Fibroblast of skin of scalp (primary cell): ENCODE results near the gene ZCCHC24.

Experiments used
- DNase-seq: peaks from one replicate; pipeline ENCODE4 v3.0.0-alpha.2; 2013

ZCCHC24 gene

GRCh38 chr10:79357180-79357579, 88.2 kb downstream of the ZCCHC24 start:
- DNase-seq = no peak

- DNase-seq = no peak
These were observed 89.3 kb downstream of the ZCCHC24 start for GRCh38 chr10:79356104-79356503.

DNA sequence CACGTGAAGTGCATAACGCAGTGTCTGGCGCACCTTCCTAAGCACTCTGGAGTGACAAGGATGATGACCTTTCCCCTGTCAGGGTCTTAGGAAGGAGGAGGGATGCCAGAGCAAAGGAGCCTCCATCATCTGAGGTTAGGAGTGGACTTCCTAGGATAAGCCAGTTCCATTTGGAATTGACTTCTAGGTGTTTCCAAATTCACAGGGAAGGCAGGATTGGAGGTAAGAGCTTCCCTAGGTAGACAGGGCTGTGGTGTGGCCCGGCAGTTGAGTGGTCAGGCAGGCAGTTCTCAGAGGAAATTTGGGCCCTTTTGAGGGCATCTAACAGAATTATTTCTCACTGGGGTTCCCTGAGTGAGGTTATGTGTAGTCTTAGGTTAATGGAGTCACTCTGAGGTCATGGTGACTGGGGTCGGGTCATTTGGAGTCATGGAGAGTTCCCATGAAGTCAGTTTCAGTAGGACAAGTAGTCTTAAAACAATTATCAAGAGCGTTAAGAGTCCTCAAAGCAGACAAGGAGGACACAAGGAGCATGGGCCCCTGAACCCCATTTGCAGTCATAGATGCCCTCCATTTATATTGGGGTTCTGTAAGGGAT, 89.9 kb downstream of the ZCCHC24 start:
- DNase-seq = no peak

DNA sequence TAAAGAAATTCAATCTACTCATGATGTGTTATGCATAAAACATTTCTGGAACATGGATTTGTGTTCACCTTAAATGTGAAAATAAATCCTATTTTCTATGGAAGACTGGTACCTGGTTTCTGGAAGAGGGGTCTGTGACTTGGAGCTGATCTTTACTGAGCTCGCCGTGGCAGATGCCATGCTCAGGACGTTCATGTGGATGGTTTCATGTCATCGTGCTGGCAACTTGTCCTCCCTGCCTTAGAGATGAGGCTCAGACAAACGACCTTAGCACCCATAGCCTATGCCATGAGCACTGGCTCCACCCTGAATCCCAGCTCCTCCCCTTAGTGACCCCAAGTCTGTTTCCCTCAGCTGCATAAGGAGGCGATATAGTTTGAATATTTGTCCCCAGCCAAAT, 90.8 kb downstream of the ZCCHC24 start:
- DNase-seq = no peak

GRCh38 chr10:79354141-79354540, 91.3 kb downstream of the ZCCHC24 start:
- no peak for DNase-seq

DNA sequence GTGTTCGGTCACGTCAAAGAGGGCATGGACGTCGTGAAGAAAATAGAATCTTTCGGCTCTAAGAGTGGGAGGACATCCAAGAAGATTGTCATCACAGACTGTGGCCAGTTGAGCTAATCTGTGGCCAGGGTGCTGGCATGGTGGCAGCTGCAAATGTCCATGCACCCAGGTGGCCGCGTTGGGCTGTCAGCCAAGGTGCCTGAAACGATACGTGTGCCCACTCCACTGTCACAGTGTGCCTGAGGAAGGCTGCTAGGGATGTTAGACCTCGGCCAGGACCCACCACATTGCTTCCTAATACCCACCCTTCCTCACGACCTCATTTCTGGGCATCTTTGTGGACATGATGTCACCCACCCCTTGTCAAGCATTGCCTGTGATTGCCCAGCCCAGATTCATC, 91.7 kb downstream of the ZCCHC24 start:
- no peak for DNase-seq

- no peak for DNase-seq
These were observed 92.4 kb downstream of the ZCCHC24 start for GRCh38 chr10:79353000-79353406.

GRCh38 chr10:79352035-79352877, 93.2 kb downstream of the ZCCHC24 start:
- no peak for DNase-seq

DNA sequence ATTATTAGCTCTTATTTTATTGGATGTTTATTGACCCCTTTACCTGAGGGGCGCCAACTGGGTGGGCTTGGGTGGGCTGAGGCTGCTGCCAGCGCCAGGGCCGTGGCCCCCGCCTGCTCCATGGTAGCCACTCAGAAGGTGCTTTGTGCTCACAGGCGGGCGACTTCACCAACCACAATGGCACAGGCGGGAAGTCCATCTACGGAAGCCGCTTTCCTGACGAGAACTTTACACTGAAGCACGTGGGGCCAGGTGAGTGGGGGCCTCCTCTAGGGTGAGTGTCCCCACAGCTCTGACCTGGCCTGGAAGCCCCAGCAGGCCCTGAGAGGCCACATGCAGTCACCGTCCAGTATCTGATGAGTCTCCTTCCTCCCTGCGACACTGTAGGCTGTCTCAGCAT, 94.1 kb downstream of the ZCCHC24 start:
- DNase-seq = no peak

GRCh38 chr10:79350407-79351154, 94.8 kb downstream of the ZCCHC24 start:
- no peak for DNase-seq

DNA sequence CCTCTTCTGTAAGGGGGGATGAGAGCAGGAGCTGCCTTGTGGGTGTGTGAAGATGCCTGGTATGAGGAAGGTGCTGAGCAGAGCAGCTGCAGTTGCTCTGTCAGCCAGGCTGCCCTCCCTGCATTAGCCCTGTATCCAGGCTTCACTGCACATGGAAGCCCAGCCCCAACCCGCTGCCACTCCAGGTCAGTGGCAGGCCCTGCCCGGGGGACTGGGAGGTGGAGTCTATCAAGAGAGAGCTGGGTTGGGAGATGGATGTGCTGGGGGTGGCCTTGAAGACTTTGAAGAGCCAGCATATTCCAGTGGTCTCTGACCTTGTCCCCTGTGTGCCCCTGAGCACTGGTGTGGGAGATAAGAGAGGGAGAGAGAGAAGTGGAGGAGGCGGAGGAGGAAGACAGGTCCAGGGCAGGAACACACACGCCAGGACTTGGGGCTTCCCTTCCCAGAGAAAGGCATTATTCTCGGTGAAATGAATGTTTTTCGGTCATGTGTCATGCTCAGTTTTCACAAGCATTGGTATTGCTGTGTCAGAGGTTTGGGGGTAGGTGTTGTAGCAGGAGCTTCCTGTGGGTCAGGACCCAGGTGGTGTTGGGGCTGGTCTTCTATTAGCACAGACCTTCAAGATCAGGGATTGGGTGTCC, 95.5 kb downstream of the ZCCHC24 start:
- no peak for DNase-seq

GRCh38 chr10:79349072-79349491, 96.3 kb downstream of the ZCCHC24 start:
- DNase-seq = no peak

GRCh38 chr10:79348640-79348988, 96.8 kb downstream of the ZCCHC24 start:
- peak; percentile 24 for DNase-seq

- peak; percentile 67 for DNase-seq
These were observed 97.4 kb downstream of the ZCCHC24 start for GRCh38 chr10:79347894-79348639.

- peak; percentile 91 for DNase-seq
These were observed 98.1 kb downstream of the ZCCHC24 start, which contains the start of gene PPIF for GRCh38 chr10:79347226-79347893. Gene PPIF, plus strand, starts transcription at chr10:79347469. Its CDS starts 80 bp downstream, at chr10:79347549.

DNA sequence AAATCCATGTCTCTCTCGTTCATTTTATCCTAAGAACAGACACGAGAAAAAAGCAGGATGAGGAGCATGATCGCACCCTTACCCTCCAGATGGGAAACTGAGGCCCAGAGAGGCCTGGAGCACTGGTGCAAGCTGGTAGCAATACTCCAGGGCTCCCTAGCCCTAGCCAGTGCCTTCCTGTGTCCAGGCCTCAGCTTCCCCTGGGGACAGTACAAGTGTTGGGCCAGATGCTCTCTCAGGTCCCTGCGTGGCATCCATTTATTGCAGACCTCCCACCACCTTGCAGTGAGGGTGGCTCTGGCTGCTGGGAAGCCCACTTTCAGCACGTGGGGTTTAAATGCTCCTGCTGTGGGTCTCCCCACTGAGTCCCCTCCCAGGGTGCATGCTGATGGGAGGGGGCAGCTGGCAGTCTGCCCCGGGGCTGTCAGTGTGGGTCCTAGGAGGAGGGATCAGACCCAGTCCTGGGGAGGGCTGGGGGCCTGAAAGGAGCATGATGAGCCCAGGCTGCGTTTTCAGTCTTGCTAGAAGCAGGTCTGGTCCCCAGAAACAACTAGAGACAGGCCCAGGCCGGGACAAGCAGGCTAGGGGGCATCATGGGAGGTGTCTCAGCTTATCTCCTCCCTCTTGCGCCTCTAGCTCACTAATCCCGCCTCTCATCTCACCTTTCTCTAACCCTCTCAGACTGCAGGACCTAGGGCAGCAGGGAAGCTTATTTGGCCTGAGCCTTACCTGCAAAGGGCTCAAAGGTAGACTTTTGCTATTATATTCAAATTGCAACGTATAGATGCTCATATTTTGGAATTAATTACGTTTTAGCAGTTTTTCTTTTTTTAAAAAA, 98.8 kb downstream of the ZCCHC24 start:
- no peak for DNase-seq

DNA sequence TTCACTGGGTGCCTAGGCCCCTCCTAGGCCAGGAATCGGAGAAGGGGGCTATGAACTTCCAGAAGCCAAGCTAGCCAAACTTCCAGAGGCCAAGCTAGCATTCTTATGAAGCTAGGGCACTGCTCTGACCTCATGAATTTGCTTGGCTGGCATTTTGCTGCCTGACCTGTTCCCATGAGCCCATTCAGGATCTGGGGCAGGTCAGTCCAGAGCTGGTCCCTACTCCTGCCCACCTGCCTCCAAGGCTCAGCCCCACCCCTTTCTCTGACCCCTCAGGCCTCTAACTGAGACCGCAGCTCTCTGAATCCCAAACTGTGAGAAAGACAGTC, 99.4 kb downstream of the ZCCHC24 start:
- no peak for DNase-seq

- no peak for DNase-seq
These were observed 100.0 kb downstream of the ZCCHC24 start for GRCh38 chr10:79345241-79346011.

DNA sequence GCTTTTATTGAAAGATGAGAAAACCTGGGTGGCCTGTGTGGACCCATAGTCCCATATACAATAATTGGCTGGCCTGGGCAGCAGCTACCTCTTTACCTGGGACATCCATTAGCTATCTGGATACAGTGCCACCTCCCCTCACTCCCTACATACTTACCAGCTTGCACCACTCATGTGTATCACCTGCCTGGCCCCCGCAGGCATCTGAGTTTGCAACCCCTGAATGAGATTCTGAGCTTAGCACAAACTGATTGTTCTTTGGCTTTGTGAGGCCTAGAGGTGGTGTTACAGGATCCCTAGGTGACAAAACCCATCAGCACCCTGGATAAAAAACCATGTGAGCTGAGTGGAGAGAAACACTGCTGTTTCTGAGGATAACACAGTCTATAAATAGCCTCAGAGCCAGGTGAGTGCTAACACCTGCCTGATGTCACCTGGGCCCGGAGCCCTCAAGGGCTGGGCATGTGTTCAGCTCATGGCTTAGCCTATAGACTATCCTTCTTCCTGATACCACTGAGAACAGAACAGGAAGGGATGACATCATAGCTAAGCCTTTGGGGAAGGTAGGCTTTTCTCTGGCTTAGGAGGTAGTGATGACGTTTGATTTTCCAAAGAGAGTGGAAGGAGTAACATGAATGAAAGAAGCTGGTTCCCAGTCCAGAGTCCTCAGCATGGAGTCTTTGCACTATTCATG, 100.8 kb downstream of the ZCCHC24 start:
- DNase-seq = no peak
